A673 (cell line): Measurements from ENCODE around the gene CFAP46.

Source experiments
- EZH2 ChIP-seq: fragments of 200-600 bp; sonication (generic); IDR thresholded peaks from 2 replicates; pipeline ENCODE4 v1.6.1; 2017; ENCODE audit warnings: borderline replicate concordance, low read depth, mild to moderate bottlenecking, mixed read lengths, antibody characterized with exemption, low read length; ENCODE audit not compliant: poor library complexity, severe bottlenecking
- TF ChIP-seq, protein P1 (sequence below): fragments of 300-800, 200-600 bp; sonication (generic); conservative IDR thresholded peaks from 2 replicates; pipeline ENCODE4 v1.5.1; 2017; ENCODE audit warnings: low read depth, mild to moderate bottlenecking, antibody characterized with exemption, low read length, moderate library complexity, mixed read lengths

DNA sequence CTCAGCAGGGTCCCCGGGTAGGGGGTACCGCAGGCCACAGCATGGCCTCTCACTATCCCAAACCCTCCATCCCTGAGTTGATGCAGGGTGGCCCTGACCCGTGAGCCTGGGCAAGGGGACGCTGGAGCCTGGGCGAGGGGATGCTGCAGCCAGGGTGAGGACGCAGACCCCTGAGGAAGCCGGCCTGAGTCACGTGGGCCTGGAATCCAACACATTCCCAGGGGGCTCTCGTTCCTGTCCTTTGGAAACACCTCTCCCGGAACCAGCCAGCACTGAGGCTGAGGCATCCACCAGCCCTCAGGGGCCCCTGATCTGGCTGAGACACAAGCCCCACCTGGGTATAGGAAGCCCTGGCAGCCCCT, 95.0 kb downstream of the CFAP46 start:
- TF ChIP-seq, protein P1, sequence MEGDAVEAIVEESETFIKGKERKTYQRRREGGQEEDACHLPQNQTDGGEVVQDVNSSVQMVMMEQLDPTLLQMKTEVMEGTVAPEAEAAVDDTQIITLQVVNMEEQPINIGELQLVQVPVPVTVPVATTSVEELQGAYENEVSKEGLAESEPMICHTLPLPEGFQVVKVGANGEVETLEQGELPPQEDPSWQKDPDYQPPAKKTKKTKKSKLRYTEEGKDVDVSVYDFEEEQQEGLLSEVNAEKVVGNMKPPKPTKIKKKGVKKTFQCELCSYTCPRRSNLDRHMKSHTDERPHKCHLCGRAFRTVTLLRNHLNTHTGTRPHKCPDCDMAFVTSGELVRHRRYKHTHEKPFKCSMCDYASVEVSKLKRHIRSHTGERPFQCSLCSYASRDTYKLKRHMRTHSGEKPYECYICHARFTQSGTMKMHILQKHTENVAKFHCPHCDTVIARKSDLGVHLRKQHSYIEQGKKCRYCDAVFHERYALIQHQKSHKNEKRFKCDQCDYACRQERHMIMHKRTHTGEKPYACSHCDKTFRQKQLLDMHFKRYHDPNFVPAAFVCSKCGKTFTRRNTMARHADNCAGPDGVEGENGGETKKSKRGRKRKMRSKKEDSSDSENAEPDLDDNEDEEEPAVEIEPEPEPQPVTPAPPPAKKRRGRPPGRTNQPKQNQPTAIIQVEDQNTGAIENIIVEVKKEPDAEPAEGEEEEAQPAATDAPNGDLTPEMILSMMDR = no peak
- no peak for TF ChIP-seq EZH2
